HCT116 (cell line): ENCODE results near the gene ZFYVE16. TPM values are rescaled to one million over a fixed set of nuclear protein-coding genes. Genes with fewer than 3 reads are reported as not detected.

ENCODE experiments used
- ATAC-seq: fragments of 200-7000 bp; cut with Tn5 transposase; 2 replicates; pipeline ENCODE4 v1.9.1; 2020; ENCODE audit warnings: mild to moderate bottlenecking, moderate library complexity
- BruUV-seq: library from RNA; stranded (reverse); fragments of 400-500 nt; replicated peaks from 2 replicates; lab custom pipeline; 2021; lab: Mats Ljungman, UMichigan
- CTCF ChIA-PET: fragments of 300-600 bp; sonication (Branson Sonifier 250); formaldehyde crosslinking; loops from one replicate; lab custom pipeline; 2021; ENCODE audit warnings: antibody characterized with exemption; lab: Charles Lee
- POLR2A ChIA-PET: fragments of 300-600, 350-600 bp; sonication (Branson Sonifier 250); formaldehyde crosslinking; loops from one replicate; lab custom pipeline; 2021; ENCODE audit warnings: antibody characterized with exemption; lab: Charles Lee
- RAD21 ChIA-PET, 2 experiments: fragments of 300-600 bp; sonication (Branson Sonifier 250); formaldehyde crosslinking; loops; one replicate each; lab custom pipeline; 2023; ENCODE audit warnings: low total read pairs in 2 of 2; ENCODE audit not compliant: uncharacterized antibody in 2 of 2, unreplicated experiment in 2 of 2, low non-redundant PET in 1 of 2; lab: Charles Lee
- DNase-seq: peaks from one replicate; pipeline ENCODE4 v3.0.0-alpha.2; 2010; ENCODE audit warnings: low read depth, low spot score
- H2AFZ ChIP-seq: fragments of 200-600 bp; shearing (Covaris generic), sonication (generic); 2 replicates; pipeline ENCODE4 v1.6.1; 2017; ENCODE audit warnings: low read depth, mixed run types, mixed read lengths, antibody characterized with exemption, low read length; ENCODE audit not compliant: poor library complexity, severe bottlenecking
- H3K27ac ChIP-seq: 2 replicates; pipeline ENCODE4 v1.5.1; 2012; ENCODE audit warnings: low read depth, low read length
- H3K27me3 ChIP-seq: fragments of 200-600 bp; sonication (generic); 2 replicates; pipeline ENCODE4 v1.6.1; 2016; ENCODE audit warnings: mixed run types, low read length, mixed read lengths; ENCODE audit not compliant: insufficient read depth
- H3K36me3 ChIP-seq, 2 experiments: fragments of 200-500 bp in 1 of 2; fragments of 200-600 bp in 1 of 2; sonication (Bioruptor generic) in 1 of 2; sonication (generic) in 1 of 2; 2 replicates each; pipeline versions ENCODE4 v1.5.1 to v1.6.1; 2014 to 2016; ENCODE audit warnings: low read length in 2 of 2, inconsistent platforms in 1 of 2, mixed read lengths in 1 of 2, mixed run types in 1 of 2; ENCODE audit not compliant: insufficient read depth in 2 of 2, control insufficient read depth in 1 of 2
- H3K4me1 ChIP-seq, 2 experiments: fragments of 200-600 bp in 1 of 2; sonication (generic) in 1 of 2; 2 replicates each; pipeline versions ENCODE4 v1.5.1 to v1.6.1; 2012 to 2017; ENCODE audit warnings: low read length in 2 of 2, inconsistent platforms in 1 of 2, mild to moderate bottlenecking in 1 of 2, mixed read lengths in 1 of 2, mixed run types in 1 of 2, moderate library complexity in 1 of 2; ENCODE audit not compliant: insufficient read depth in 2 of 2, control insufficient read depth in 1 of 2
- H3K4me2 ChIP-seq: fragments of 200-600 bp; sonication (generic); 2 replicates; pipeline ENCODE4 v1.6.1; 2017; ENCODE audit warnings: mixed run types, low read length, mixed read lengths
- H3K4me3 ChIP-seq, 2 experiments: fragments of 200-600 bp in 1 of 2; sonication (generic) in 1 of 2; replicated peaks in 1 of 2; 2 replicates each; pipeline ENCODE4 v1.5.1; 2011 to 2016; ENCODE audit warnings: low read length in 2 of 2, control low read depth in 1 of 2, low read depth in 1 of 2, mild to moderate bottlenecking in 1 of 2, mixed read lengths in 1 of 2, mixed run types in 1 of 2
- H3K79me2 ChIP-seq: fragments of 200-600 bp; sonication (generic); 2 replicates; pipeline ENCODE4 v1.6.1; 2017; ENCODE audit warnings: mild to moderate bottlenecking, mixed run types, low read length, moderate library complexity, mixed read lengths; ENCODE audit not compliant: insufficient read depth
- H3K9ac ChIP-seq: fragments of 200-600 bp; sonication (generic); 2 replicates; pipeline ENCODE4 v1.6.1; 2016; ENCODE audit warnings: low read length, mixed read lengths
- H3K9me2 ChIP-seq: fragments of 200-600 bp; sonication (generic), shearing (Covaris generic); 2 replicates; pipeline ENCODE4 v1.6.1; 2017; ENCODE audit warnings: mixed run types, mild to moderate bottlenecking, moderate library complexity; ENCODE audit not compliant: insufficient read depth
- H3K9me3 ChIP-seq, 2 experiments: fragments of 200-500 bp in 1 of 2; fragments of 200-600 bp in 1 of 2; sonication (Bioruptor generic) in 1 of 2; sonication (generic) in 1 of 2; 2 replicates each; pipeline ENCODE4 v1.6.1; 2014 to 2017; ENCODE audit warnings: low read length in 2 of 2, mixed read lengths in 2 of 2, inconsistent platforms in 1 of 2, low read depth in 1 of 2, mild to moderate bottlenecking in 1 of 2, mixed run types in 1 of 2, moderate library complexity in 1 of 2; ENCODE audit not compliant: control insufficient read depth in 1 of 2, insufficient read depth in 1 of 2
- H4K20me1 ChIP-seq: fragments of 200-600 bp; sonication (generic), shearing (Covaris generic); 2 replicates; pipeline ENCODE4 v1.6.1; 2017; ENCODE audit warnings: mixed run types, mild to moderate bottlenecking, moderate library complexity; ENCODE audit not compliant: insufficient read depth
- CEBPB ChIP-seq: IDR thresholded peaks from 2 replicates; pipeline ENCODE4 v1.6.1; 2012; ENCODE audit warnings: low read depth
- EGR1 ChIP-seq: IDR thresholded peaks from 2 replicates; pipeline ENCODE4 v1.6.1; 2012; ENCODE audit warnings: low read depth
- ELF1 ChIP-seq: IDR thresholded peaks from 2 replicates; pipeline ENCODE4 v1.6.1; 2012; ENCODE audit warnings: low read depth, borderline replicate concordance
- EZH2 ChIP-seq: fragments of 200-600 bp; sonication (generic); IDR thresholded peaks from 2 replicates; pipeline ENCODE4 v1.6.1; 2017; ENCODE audit warnings: antibody characterized with exemption, mixed run types
- EZH2phosphoT487 ChIP-seq: fragments of 200-600 bp; IDR thresholded peaks from 2 replicates; pipeline ENCODE4 v1.6.1; 2018; ENCODE audit warnings: antibody characterized with exemption, borderline replicate concordance
- FOSL1 ChIP-seq: IDR thresholded peaks from 2 replicates; pipeline ENCODE4 v1.6.1; 2012; ENCODE audit warnings: low read depth
- JUND ChIP-seq: IDR thresholded peaks from 2 replicates; pipeline ENCODE4 v1.6.1; 2012
- POLR2A ChIP-seq: IDR thresholded peaks from 2 replicates; pipeline ENCODE4 v1.7.0; 2011; ENCODE audit warnings: borderline replicate concordance; ENCODE audit not compliant: insufficient read depth, insufficient read length; ENCODE audit errors: extremely low read depth
- POLR2AphosphoS5 ChIP-seq: IDR thresholded peaks from 2 replicates; pipeline ENCODE4 v1.6.1; 2011; ENCODE audit warnings: mild to moderate bottlenecking, low read depth, low read length, moderate library complexity
- REST ChIP-seq: IDR thresholded peaks from 2 replicates; pipeline ENCODE4 v1.6.1; 2012; ENCODE audit warnings: low read depth
- SIN3A ChIP-seq: IDR thresholded peaks from 2 replicates; pipeline ENCODE4 v1.6.1; 2012; ENCODE audit warnings: low read depth
- SP1 ChIP-seq: IDR thresholded peaks from 2 replicates; pipeline ENCODE4 v1.6.1; 2012; ENCODE audit warnings: low read depth
- SRF ChIP-seq: IDR thresholded peaks from 2 replicates; pipeline ENCODE4 v1.6.1; 2012; ENCODE audit warnings: low read depth
- TCF7L2 ChIP-seq: IDR thresholded peaks from 2 replicates; pipeline ENCODE4 v1.7.0; 2011; ENCODE audit warnings: borderline replicate concordance, inconsistent platforms; ENCODE audit not compliant: insufficient read depth, insufficient read length; ENCODE audit errors: extremely low read depth
- ZNF274 ChIP-seq: fragments of 200-500 bp; sonication (Bioruptor generic); IDR thresholded peaks from 2 replicates; pipeline ENCODE4 v1.6.1; 2014; ENCODE audit warnings: mild to moderate bottlenecking, low read depth, low read length, inconsistent platforms
- intact Hi-C: fragments of 100-400 bp; cut with micrococcal nuclease; formaldehyde crosslinking; loops from 2 replicates; pipeline ENCODE4 v1.10.0; 2022
- total RNA-seq: library from RNA; stranded (reverse); gene quantifications from one replicate; pipeline ENCODE4 v1.2.1, GENCODE V29; 2021; ENCODE audit not compliant: unreplicated experiment

Gene ZFYVE16
- total RNA-seq, 1 experiment from 2014 or later = 24.2 TPM

- H3K9ac ChIP-seq = no peak overlapping the region
- no peak overlapping the region for H3K4me2 ChIP-seq
- H4K20me1 ChIP-seq = no peaks in the 10 kb centered on the region
- H3K4me1 ChIP-seq = peaks cover 0 to 9% of the 10 kb centered on the region in 2 experiments; a peak in 2 of 4 replicates
- ChIA-PET CTCF (interaction anchor here (0.8 to 1.3 kb wide), 2 partner anchors 13 to 14 kb away, joined by 3 to 6 read pairs; no protein-coding TSS in a partner anchor), RAD21 (no interaction called here), POLR2A (no interaction called here)
- no peaks in the 10 kb centered on the region for H3K9me3 ChIP-seq
- ATAC-seq (no peak), DNase-seq (no peak)
- H3K9me2 ChIP-seq = no peaks in the 10 kb centered on the region
- H3K36me3 ChIP-seq = peaks cover 4 to 21% of the 10 kb centered on the region in 2 experiments; a peak in 2 of 4 replicates
- H3K79me2 ChIP-seq = no peaks in the 10 kb centered on the region
- BruUV-seq = no TSS peak
- H3K4me3 ChIP-seq = no peak overlapping the region
- no peak overlapping the region for H2AFZ ChIP-seq
- H3K27me3 ChIP-seq = no peaks in the 10 kb centered on the region
- intact Hi-C loops = no loop called here
- TF ChIP-seq EZH2phosphoT487 = no peak
- no peak for TF ChIP-seq FOSL1
- no peak for TF ChIP-seq ELF1
- TF ChIP-seq REST = no peak
- TF ChIP-seq SRF = peak; percentile 64
- no peak for TF ChIP-seq SP1
- no peak for TF ChIP-seq POLR2AphosphoS5
- TF ChIP-seq CEBPB = peak; percentile 28; the same call in 1 of the 2 replicates
- no peak for TF ChIP-seq TCF7L2
- no peak for TF ChIP-seq ZNF274
- no peak for TF ChIP-seq SIN3A
- no peak for TF ChIP-seq POLR2A
- no peak for TF ChIP-seq JUND
- no peak for TF ChIP-seq EZH2
- TF ChIP-seq EGR1 = no peak
- peak overlapping the region; percentile 2 for H3K27ac ChIP-seq
Observed at GRCh38 chr5:80466669-80467485, 59.0 kb downstream of the ZFYVE16 start.
